ENCODE measurements around the gene PDPR. TPM values are rescaled to one million over a fixed set of nuclear protein-coding genes. Genes with fewer than 3 reads are reported as not detected.
"Not testable (repeated sequence)": the region's sequence is repeated elsewhere in the genome, so short reads cannot be mapped to it uniquely, and the experiment has no call there.

PDPR gene
- total and polyA plus RNA-seq, 2 of the 4 experiments (the other 2 are of a cell fraction) = 12.2 to 19.4 TPM

- in situ Hi-C loops (cut with MboI; ENCODE audit: low sequenced_read_pairs); DNase-seq; H2BK5ac ChIP-seq (ENCODE audit: low read depth, low read length, poor library complexity, severe bottlenecking); H3K4ac ChIP-seq (ENCODE audit: low read depth, low read length); H3K9me1 ChIP-seq (ENCODE audit: insufficient read depth, low read length); H3K23ac ChIP-seq (ENCODE audit: low read depth, low read length); H3K14ac ChIP-seq (replicated peaks; ENCODE audit: low read depth, low read length); H4K20me1 ChIP-seq (ENCODE audit: insufficient read depth, low read length); H3K27ac ChIP-seq (ENCODE audit: insufficient read depth, low read length); H3K4me3 ChIP-seq (ENCODE audit: insufficient read depth, low read depth, low read length); CTCF ChIA-PET; POLR2A ChIA-PET (ENCODE audit: unreplicated experiment); H3K56ac ChIP-seq (ENCODE audit: extremely low read depth, insufficient read depth, low read length); H3K9ac ChIP-seq (ENCODE audit: low read depth, low read length); H3K9me3 ChIP-seq (ENCODE audit: control insufficient read depth, insufficient read depth, low read length); H4K8ac ChIP-seq (ENCODE audit: low read depth in 2 of 2, low read length in 2 of 2); H3K18ac ChIP-seq (ENCODE audit: low read depth, low read length); H3K4me1 ChIP-seq (ENCODE audit: control insufficient read depth, insufficient read depth, low read length); H3K79me1 ChIP-seq (ENCODE audit: low read depth in 1 of 2, low read length in 2 of 2); H3K36me3 ChIP-seq (ENCODE audit: control insufficient read depth, insufficient read depth, low read length); H3K27me3 ChIP-seq (ENCODE audit: control insufficient read depth, insufficient read depth, low read length); H2AK5ac ChIP-seq (ENCODE audit: low read depth, low read length); intact Hi-C loops (cut with micrococcal nuclease); H4K91ac ChIP-seq (ENCODE audit: insufficient read depth, low read depth, low read length); H2AFZ ChIP-seq (replicated peaks; ENCODE audit: low read length, poor library complexity); H2BK15ac ChIP-seq (ENCODE audit: low read depth, low read length); dilution Hi-C loops (cut with HindIII; ENCODE audit: low sequenced_read_pairs, unreplicated experiment); H3K4me2 ChIP-seq (ENCODE audit: low read depth, low read length); H2BK120ac ChIP-seq (ENCODE audit: low read depth, low read length); H2AK9ac ChIP-seq (replicated peaks; ENCODE audit: low read depth, low read length, poor library complexity); H2BK20ac ChIP-seq (ENCODE audit: low read depth, low read length); H4K5ac ChIP-seq (ENCODE audit: low read depth, low read length); BruUV-seq (replicated peaks): not testable (repeated sequence)
- 0 out of 2 replicates have a peak, but pooled peaks have one; percentile 46 for ATAC-seq (ENCODE audit: low read depth)
- WGBS, 2 experiments (ENCODE audit: extremely low coverage in 2 of 2, insufficient read length in 1 of 2) = no CpG with 5 or more reads among the region's 4 CpGs
Observed at GRCh38 chr16:70088877-70089276, 25.3 kb upstream of the PDPR start.

- H3K4me1 ChIP-seq (ENCODE audit: control insufficient read depth, insufficient read depth, low read length); H2BK120ac ChIP-seq (ENCODE audit: low read depth, low read length); H3K36me3 ChIP-seq (ENCODE audit: control insufficient read depth, insufficient read depth, low read length); H3K27ac ChIP-seq (ENCODE audit: insufficient read depth, low read length); H3K14ac ChIP-seq (replicated peaks; ENCODE audit: low read depth, low read length); in situ Hi-C loops (cut with MboI; ENCODE audit: low sequenced_read_pairs); H3K9ac ChIP-seq (ENCODE audit: low read depth, low read length); H3K18ac ChIP-seq (ENCODE audit: low read depth, low read length); H4K5ac ChIP-seq (ENCODE audit: low read depth, low read length); H3K9me3 ChIP-seq (ENCODE audit: control insufficient read depth, insufficient read depth, low read length); H2AK9ac ChIP-seq (replicated peaks; ENCODE audit: low read depth, low read length, poor library complexity); H4K8ac ChIP-seq (ENCODE audit: low read depth in 2 of 2, low read length in 2 of 2); H3K56ac ChIP-seq (ENCODE audit: extremely low read depth, insufficient read depth, low read length); H3K23ac ChIP-seq (ENCODE audit: low read depth, low read length); H3K79me1 ChIP-seq (ENCODE audit: low read depth in 1 of 2, low read length in 2 of 2); BruUV-seq (replicated peaks); H3K27me3 ChIP-seq (ENCODE audit: control insufficient read depth, insufficient read depth, low read length); H2BK20ac ChIP-seq (ENCODE audit: low read depth, low read length); H3K9me1 ChIP-seq (ENCODE audit: insufficient read depth, low read length); H3K4me3 ChIP-seq (ENCODE audit: insufficient read depth, low read depth, low read length); H2AK5ac ChIP-seq (ENCODE audit: low read depth, low read length); dilution Hi-C loops (cut with HindIII; ENCODE audit: low sequenced_read_pairs, unreplicated experiment); H4K20me1 ChIP-seq (ENCODE audit: insufficient read depth, low read length); H3K4me2 ChIP-seq (ENCODE audit: low read depth, low read length); H4K91ac ChIP-seq (ENCODE audit: insufficient read depth, low read depth, low read length); H3K4ac ChIP-seq (ENCODE audit: low read depth, low read length); H2BK15ac ChIP-seq (ENCODE audit: low read depth, low read length); intact Hi-C loops (cut with micrococcal nuclease); H2BK5ac ChIP-seq (ENCODE audit: low read depth, low read length, poor library complexity, severe bottlenecking); CTCF ChIA-PET; DNase-seq; POLR2A ChIA-PET (ENCODE audit: unreplicated experiment); H2AFZ ChIP-seq (replicated peaks; ENCODE audit: low read length, poor library complexity); ATAC-seq (ENCODE audit: low read depth): not testable (repeated sequence)
- WGBS, 2 experiments (ENCODE audit: extremely low coverage in 2 of 2, insufficient read length in 1 of 2) = 57% methylated on average over 1 of the region's 6 CpGs; no CpG with 5 or more reads in 1 of the 2 experiments
Observed at GRCh38 chr16:70089289-70089688, 24.8 kb upstream of the PDPR start.
